Glutamatergic neuron (in vitro differentiated cells): Measurements from ENCODE around the gene DHX58. TPM values are rescaled to one million over a fixed set of nuclear protein-coding genes. Genes with fewer than 3 reads are reported as not detected.

Experiments used
- DNase-seq: peaks from one replicate; pipeline ENCODE4 v3.0.0; 2022
- H3K27ac Mint-ChIP-seq: one replicate; pipeline ENCODE4 v1.8.0; 2020; ENCODE audit warnings: mild to moderate bottlenecking, mixed read lengths, inconsistent platforms; ENCODE audit not compliant: unreplicated experiment
- H3K27me3 Mint-ChIP-seq: one replicate; pipeline ENCODE4 v1.8.0; 2020; ENCODE audit warnings: mild to moderate bottlenecking, moderate library complexity, mixed read lengths, inconsistent platforms; ENCODE audit not compliant: unreplicated experiment
- H3K36me3 Mint-ChIP-seq: one replicate; pipeline ENCODE4 v1.8.0; 2020; ENCODE audit warnings: mild to moderate bottlenecking, mixed read lengths, inconsistent platforms; ENCODE audit not compliant: unreplicated experiment
- H3K4me1 Mint-ChIP-seq: one replicate; pipeline ENCODE4 v1.8.0; 2020; ENCODE audit warnings: mild to moderate bottlenecking, low read depth, mixed read lengths, inconsistent platforms; ENCODE audit not compliant: unreplicated experiment
- H3K4me3 Mint-ChIP-seq: one replicate; pipeline ENCODE4 v1.8.0; 2020; ENCODE audit warnings: mild to moderate bottlenecking, mixed read lengths, inconsistent platforms; ENCODE audit not compliant: unreplicated experiment
- H3K9me3 Mint-ChIP-seq: one replicate; pipeline ENCODE4 v1.8.0; 2020; ENCODE audit warnings: mild to moderate bottlenecking, moderate library complexity, mixed read lengths, inconsistent platforms; ENCODE audit not compliant: unreplicated experiment
- CTCF ChIP-seq: fragments of 200-600 bp; sonication (generic); IDR thresholded peaks from one replicate; pipeline ENCODE4 v1.5.0; 2021; ENCODE audit not compliant: partially characterized antibody, unreplicated experiment
- total RNA-seq: library from RNA; stranded (reverse); fragmentation: NEBNext Ultra II Directional; extraction: Animal tissue kit (Norgen Biotek cat#: 25700); gene quantifications from one replicate; pipeline ENCODE4 v1.2.1, GENCODE V29; 2021; ENCODE audit not compliant: unreplicated experiment

The DHX58 gene
- total RNA-seq, 1 donor from 2014 or later, result 0.42 TPM

GRCh38 chr17:42119301-42119700 is 6.8 kb upstream of the DHX58 start:
- no peak overlapping the region for H3K4me3 Mint-ChIP-seq
- H3K9me3 Mint-ChIP-seq, result peaks cover 9% of the 10 kb centered on the region
- H3K27ac Mint-ChIP-seq, result no peak overlapping the region
- peaks cover 24% of the 10 kb centered on the region for H3K4me1 Mint-ChIP-seq
- no peaks in the 10 kb centered on the region for H3K36me3 Mint-ChIP-seq
- no peak for TF ChIP-seq CTCF
- peaks cover 8% of the 10 kb centered on the region for H3K27me3 Mint-ChIP-seq
- DNase-seq, result no peak

GRCh38 chr17:42118545-42118944 is 6.0 kb upstream of the DHX58 start:
- Mint-ChIP-seq H3K36me3 (no peaks in the 10 kb centered on the region), H3K4me3 (no peak overlapping the region), H3K4me1 (peaks cover 24% of the 10 kb centered on the region), H3K27me3 (peaks cover 8% of the 10 kb centered on the region), H3K27ac (peak overlapping the region; percentile 53), H3K9me3 (peaks cover 9% of the 10 kb centered on the region)
- peak; percentile 48 for DNase-seq
- peak; percentile 52 for TF ChIP-seq CTCF

- Mint-ChIP-seq H3K4me1 (peaks cover 22% of the 10 kb centered on the region), H3K9me3 (peaks cover 9% of the 10 kb centered on the region), H3K36me3 (no peaks in the 10 kb centered on the region), H3K4me3 (no peak overlapping the region), H3K27me3 (peaks cover 6% of the 10 kb centered on the region), H3K27ac (no peak overlapping the region)
- DNase-seq, result no peak
- no peak for TF ChIP-seq CTCF
Measured at GRCh38 chr17:42118126-42118510, 5.6 kb upstream of the DHX58 start.

- peaks cover 4% of the 10 kb centered on the region for H3K27me3 Mint-ChIP-seq
- H3K27ac Mint-ChIP-seq, result no peak overlapping the region
- no peaks in the 10 kb centered on the region for H3K36me3 Mint-ChIP-seq
- DNase-seq, result no peak
- TF ChIP-seq CTCF, result no peak
- H3K4me1 Mint-ChIP-seq, result peaks cover 20% of the 10 kb centered on the region
- no peak overlapping the region for H3K4me3 Mint-ChIP-seq
- peaks cover 9% of the 10 kb centered on the region for H3K9me3 Mint-ChIP-seq
Measured at GRCh38 chr17:42117397-42118125, 5.0 kb upstream of the DHX58 start.

- peak; percentile 79 for DNase-seq
- H3K4me1 Mint-ChIP-seq, result peaks cover 13% of the 10 kb centered on the region
- no peak overlapping the region for H3K27ac Mint-ChIP-seq
- peak; percentile 91 for TF ChIP-seq CTCF
- H3K4me3 Mint-ChIP-seq, result no peak overlapping the region
- H3K36me3 Mint-ChIP-seq, result no peaks in the 10 kb centered on the region
- peaks cover 6% of the 10 kb centered on the region for H3K9me3 Mint-ChIP-seq
- H3K27me3 Mint-ChIP-seq, result peaks cover 2% of the 10 kb centered on the region
Measured at GRCh38 chr17:42116705-42117396, 4.3 kb upstream of the DHX58 start.
